OCI-LY1 (cell line): ENCODE data around the gene GNA14.
"Not testable (repeated sequence)": the region's sequence is repeated elsewhere in the genome, so short reads cannot be mapped to it uniquely, and the experiment has no call there.

Source experiments
- H2AFZ ChIP-seq: fragments of 200-600 bp; sonication (generic), shearing (Covaris generic); 2 replicates; pipeline ENCODE4 v1.6.0; 2014; ENCODE audit warnings: antibody characterized with exemption, mild to moderate bottlenecking, low read length
- H3F3A ChIP-seq: fragments of 200-600 bp; sonication (generic), shearing (Covaris generic); 2 replicates; pipeline ENCODE4 v1.6.0; 2014; ENCODE audit warnings: mild to moderate bottlenecking, antibody characterized with exemption, low read length, moderate library complexity; ENCODE audit not compliant: insufficient read depth
- H3K27ac ChIP-seq: fragments of 200-600 bp; sonication (generic); 2 replicates; pipeline ENCODE4 v1.5.1; 2014; ENCODE audit warnings: low read length, mixed run types, mild to moderate bottlenecking, low read depth; ENCODE audit not compliant: poor library complexity, severe bottlenecking
- H3K27me3 ChIP-seq: fragments of 200-600 bp; sonication (generic); 2 replicates; pipeline ENCODE4 v1.6.0; 2014; ENCODE audit warnings: antibody characterized with exemption, mild to moderate bottlenecking, low read length, moderate library complexity; ENCODE audit not compliant: insufficient read depth
- H3K36me3 ChIP-seq: fragments of 200-600 bp; sonication (generic); 2 replicates; pipeline ENCODE4 v1.6.1; 2014; ENCODE audit warnings: mild to moderate bottlenecking, antibody characterized with exemption, low read length, moderate library complexity, mixed read lengths; ENCODE audit not compliant: insufficient read depth
- H3K4me1 ChIP-seq: fragments of 200-600 bp; sonication (generic); 2 replicates; pipeline ENCODE4 v1.5.1; 2014; ENCODE audit warnings: mild to moderate bottlenecking, low read length, moderate library complexity; ENCODE audit not compliant: insufficient read depth, severe bottlenecking
- H3K4me2 ChIP-seq: fragments of 200-600 bp; sonication (generic), shearing (Covaris generic); 2 replicates; pipeline ENCODE4 v1.6.1; 2014; ENCODE audit warnings: low read length
- H3K4me3 ChIP-seq: fragments of 200-600 bp; sonication (generic); 2 replicates; pipeline ENCODE4 v1.5.1; 2014; ENCODE audit warnings: low read length, low read depth, mild to moderate bottlenecking, mixed read lengths; ENCODE audit not compliant: poor library complexity, severe bottlenecking
- H3K79me2 ChIP-seq: fragments of 200-600 bp; shearing (Covaris generic); 2 replicates; pipeline ENCODE4 v1.6.1; 2016; ENCODE audit warnings: mixed run types, low read length, mixed read lengths; ENCODE audit not compliant: insufficient read depth
- H3K9ac ChIP-seq: fragments of 200-600 bp; sonication (generic), shearing (Covaris generic); 2 replicates; pipeline ENCODE4 v1.6.1; 2014; ENCODE audit warnings: mild to moderate bottlenecking, low read length, mixed read lengths
- H3K9me2 ChIP-seq: fragments of 200-600 bp; sonication (generic), shearing (Covaris generic); 2 replicates; pipeline ENCODE4 v1.6.1; 2014; ENCODE audit warnings: low read depth, mild to moderate bottlenecking, low read length, mixed read lengths
- H3K9me3 ChIP-seq: fragments of 200-600 bp; shearing (Covaris generic); 2 replicates; pipeline ENCODE4 v1.6.1; 2014; ENCODE audit warnings: low read length, mixed read lengths
- H4K20me1 ChIP-seq: fragments of 200-600 bp; sonication (generic), shearing (Covaris generic); 2 replicates; pipeline ENCODE4 v1.6.0; 2016; ENCODE audit warnings: mild to moderate bottlenecking, low read length; ENCODE audit not compliant: insufficient read depth
- CTCF ChIP-seq: fragments of 200-600 bp; sonication (generic), shearing (Covaris generic); IDR thresholded peaks from 2 replicates; pipeline ENCODE4 v1.5.1; 2017; ENCODE audit warnings: mild to moderate bottlenecking, antibody characterized with exemption, low read length, moderate library complexity, mixed read lengths
- EZH2 ChIP-seq: fragments of 200-600 bp; sonication (generic), shearing (Covaris generic); IDR thresholded peaks from 2 replicates; pipeline ENCODE4 v1.8.0; 2017; ENCODE audit warnings: borderline replicate concordance, mixed run types, mild to moderate bottlenecking, antibody characterized with exemption, low read length, moderate library complexity, mixed read lengths

Gene GNA14

DNA sequence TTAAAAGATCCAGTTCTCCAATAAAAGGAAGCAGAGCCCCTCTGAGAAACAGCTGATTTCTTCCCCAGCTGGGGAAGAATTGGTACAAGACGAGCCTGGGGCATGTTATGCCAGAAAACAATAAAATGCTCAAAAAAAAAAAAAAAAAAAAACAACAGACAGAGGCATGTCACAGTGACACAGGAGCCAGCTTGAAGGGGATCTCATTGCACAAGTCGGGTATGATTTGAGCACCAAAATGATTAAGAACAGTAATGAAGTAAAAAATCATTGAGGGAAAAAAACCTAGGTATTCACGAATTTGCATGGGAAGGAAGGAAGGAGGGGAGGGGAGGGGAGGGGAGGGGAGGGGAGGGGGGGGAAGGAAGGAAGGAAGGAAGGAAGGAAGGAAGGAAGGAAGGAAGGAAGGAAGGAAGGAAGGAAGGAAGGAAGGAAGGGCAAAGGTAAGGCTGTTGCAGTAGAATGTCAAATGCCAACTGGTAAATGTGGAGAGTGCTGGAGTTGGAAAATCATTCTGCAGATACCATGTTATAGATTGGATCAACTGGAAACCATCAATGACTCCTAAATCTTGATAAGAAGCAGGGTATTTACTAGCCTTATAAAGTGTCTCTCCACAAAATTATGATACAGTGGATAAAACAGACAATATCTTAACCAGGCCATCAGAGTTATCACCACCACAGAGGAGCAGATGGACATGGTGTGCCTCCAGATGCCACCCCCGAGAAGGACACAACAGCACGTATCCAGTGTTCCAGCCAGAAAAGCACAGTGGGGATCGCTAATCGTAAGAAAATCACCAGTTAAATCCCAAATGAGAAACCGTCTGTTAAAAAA is 7.2 kb downstream of the GNA14 start:
- H2AFZ ChIP-seq, result no peak overlapping the region
- H3K27ac ChIP-seq, result no peak overlapping the region
- no peaks in the 10 kb centered on the region for H3K79me2 ChIP-seq
- no peaks in the 10 kb centered on the region for H3F3A ChIP-seq
- no peaks in the 10 kb centered on the region for H3K36me3 ChIP-seq
- H4K20me1 ChIP-seq, result no peaks in the 10 kb centered on the region
- H3K4me3 ChIP-seq, result no peak overlapping the region
- no peaks in the 10 kb centered on the region for H3K9me2 ChIP-seq
- TF ChIP-seq EZH2 (no peak), CTCF (no peak)
- no peaks in the 10 kb centered on the region; the same call in 1 of the 2 replicates for H3K27me3 ChIP-seq
- no peak overlapping the region for H3K4me2 ChIP-seq
- no peaks in the 10 kb centered on the region for H3K9me3 ChIP-seq
- H3K4me1 ChIP-seq, result no peaks in the 10 kb centered on the region
- H3K9ac ChIP-seq, result no peak overlapping the region

- H3K27me3 ChIP-seq, result no peaks in the 10 kb centered on the region
- H3K4me3 ChIP-seq, result no peak overlapping the region
- no peaks in the 10 kb centered on the region for H3K79me2 ChIP-seq
- no peak for TF ChIP-seq CTCF
- TF ChIP-seq EZH2, result no peak
- no peak overlapping the region for H3K27ac ChIP-seq
- no peaks in the 10 kb centered on the region for H3F3A ChIP-seq
- H3K9me3 ChIP-seq, result no peaks in the 10 kb centered on the region
- no peak overlapping the region for H2AFZ ChIP-seq
- no peaks in the 10 kb centered on the region for H3K36me3 ChIP-seq
- H4K20me1 ChIP-seq, result no peaks in the 10 kb centered on the region
- no peaks in the 10 kb centered on the region for H3K9me2 ChIP-seq
- no peak overlapping the region for H3K9ac ChIP-seq
- H3K4me1 ChIP-seq, result no peaks in the 10 kb centered on the region
- no peak overlapping the region for H3K4me2 ChIP-seq
Measured at GRCh38 chr9:77632652-77633051, 15.5 kb downstream of the GNA14 start.

DNA sequence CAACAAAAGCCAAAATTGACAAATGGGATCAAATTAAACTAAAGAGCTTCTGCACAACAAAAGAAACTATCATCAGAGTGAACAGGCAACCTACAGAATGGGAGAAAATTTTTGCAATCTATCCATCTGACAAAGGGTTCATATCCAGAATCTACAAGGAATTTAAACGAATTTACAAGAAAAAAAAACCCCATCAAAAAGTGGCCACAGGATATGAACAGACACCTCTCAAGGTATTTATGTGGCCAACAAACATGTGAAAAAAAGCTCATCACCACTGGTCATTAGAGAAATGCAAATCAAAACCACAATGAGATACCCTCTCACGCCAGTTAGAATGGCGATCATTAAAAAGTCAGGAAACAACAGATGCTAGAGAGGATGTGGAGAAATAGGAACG is 19.3 kb downstream of the GNA14 start:
- H3K4me1 ChIP-seq, H3K27me3 ChIP-seq, H3K36me3 ChIP-seq, H3F3A ChIP-seq, H4K20me1 ChIP-seq, H3K9me2 ChIP-seq, H3K27ac ChIP-seq, H3K4me2 ChIP-seq, H3K9me3 ChIP-seq, H3K4me3 ChIP-seq, H2AFZ ChIP-seq, H3K79me2 ChIP-seq, H3K9ac ChIP-seq: not testable (repeated sequence)

DNA sequence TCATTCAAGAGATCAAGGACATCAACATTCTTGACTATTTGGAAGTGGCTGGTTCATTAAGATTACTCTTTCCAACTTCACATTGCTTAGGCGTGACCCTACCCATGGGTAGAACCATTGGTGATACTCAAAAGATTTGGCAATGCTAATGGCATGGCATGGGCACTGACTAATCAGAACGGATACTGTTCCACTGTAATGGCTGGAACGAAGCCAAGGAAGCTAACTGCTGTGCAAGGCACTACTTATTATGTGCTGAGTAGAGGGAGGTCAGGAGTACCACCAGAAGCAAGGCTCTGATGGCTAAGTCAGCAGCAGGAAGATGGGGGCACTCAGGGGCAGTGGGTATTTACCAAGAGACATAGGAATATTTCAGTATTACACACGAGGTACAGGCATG is 31.9 kb downstream of the GNA14 start:
- Histone ChIP-seq H3K9me2 (no peaks in the 10 kb centered on the region), H4K20me1 (no peaks in the 10 kb centered on the region), H3K4me1 (no peaks in the 10 kb centered on the region), H2AFZ (no peak overlapping the region), H3F3A (no peaks in the 10 kb centered on the region), H3K36me3 (no peaks in the 10 kb centered on the region), H3K4me2 (no peak overlapping the region), H3K9ac (no peak overlapping the region), H3K4me3 (no peak overlapping the region), H3K9me3 (no peaks in the 10 kb centered on the region), H3K79me2 (no peaks in the 10 kb centered on the region), H3K27ac (no peak overlapping the region), H3K27me3 (no peaks in the 10 kb centered on the region)
- TF ChIP-seq EZH2 (no peak), CTCF (no peak)
